Testis (tissue), 2 donors: ENCODE measurements around the gene ALDH2.

Source experiments
- CTCF ChIP-seq, 3 experiments: fragments of 450-650 bp in 2 of 3; fragments of 200-600 bp in 1 of 3; sonication (generic) in 1 of 3; IDR thresholded peaks; one replicate each; pipeline ENCODE4 v1.5.1; 2016 to 2019; ENCODE audit warnings: antibody characterized with exemption in 3 of 3, mild to moderate bottlenecking in 2 of 3, moderate library complexity in 1 of 3
- POLR2A ChIP-seq: fragments of 450-650 bp; IDR thresholded peaks from one replicate; pipeline ENCODE4 v1.6.1; 2017; ENCODE audit warnings: antibody characterized with exemption, mild to moderate bottlenecking, moderate library complexity

DNA sequence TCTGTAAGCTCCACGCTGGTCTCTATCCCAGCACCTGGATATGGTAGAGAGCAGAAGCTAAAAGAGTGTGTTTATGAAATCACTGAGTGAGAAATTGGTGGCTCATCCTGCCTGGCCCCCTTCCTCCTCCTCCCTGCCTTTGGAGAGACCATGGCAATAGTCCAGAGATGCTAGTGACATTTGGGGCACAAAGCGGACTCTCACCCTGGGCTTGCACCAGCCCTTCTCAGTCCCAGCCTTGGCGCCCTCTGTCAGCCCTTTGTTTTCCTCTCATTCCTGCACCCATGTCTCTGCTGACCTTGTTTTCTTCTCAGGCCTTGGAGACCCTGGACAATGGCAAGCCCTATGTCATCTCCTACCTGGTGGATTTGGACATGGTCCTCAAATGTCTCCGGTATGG, 18.2 kb downstream of the ALDH2 start:
- no peak for TF ChIP-seq POLR2A
- TF ChIP-seq CTCF (IDR thresholded peaks at IDR 0.05), result no peak
